Thyroid gland (tissue), 4 donors: ENCODE results near the gene CCR5.

Experiments
- POLR2A ChIP-seq, 2 donors: fragments of 450-650 bp; IDR thresholded peaks; one replicate each; pipeline ENCODE4 v1.6.1; 2017; ENCODE audit warnings: antibody characterized with exemption in 2 of 2, mild to moderate bottlenecking in 2 of 2, moderate library complexity in 1 of 2
- TF ChIP-seq, protein P1 (sequence below), 6 experiments: fragments of 200-600 bp in 3 of 6; fragments of 450-650 bp in 3 of 6; sonication (generic) in 3 of 6; IDR thresholded peaks; one replicate each; pipeline ENCODE4 v1.5.1; 2016 to 2019; ENCODE audit warnings: antibody characterized with exemption in 6 of 6, mild to moderate bottlenecking in 2 of 6, inconsistent platforms in 1 of 6, moderate library complexity in 1 of 6

DNA sequence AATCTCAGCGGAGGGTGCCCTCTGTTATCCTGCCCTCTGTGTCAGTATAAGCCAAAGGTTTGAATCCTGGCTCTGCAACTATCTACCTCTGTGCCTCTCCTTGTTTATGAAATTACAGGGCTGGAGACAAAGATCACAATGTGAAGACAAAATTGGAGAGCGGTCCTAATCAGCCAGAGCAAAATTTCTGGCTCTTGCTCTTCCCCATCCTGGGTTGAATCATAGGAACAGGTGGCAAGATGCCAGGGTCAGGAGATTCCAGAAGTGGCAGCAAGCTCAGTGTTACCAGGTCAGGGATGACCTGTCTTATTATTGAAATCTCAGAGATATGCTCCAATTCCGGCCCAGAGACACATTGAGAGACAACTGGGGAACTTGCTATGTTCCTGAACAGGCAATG lies 19.1 kb upstream of the CCR5 start:
- TF ChIP-seq POLR2A (IDR thresholded peaks at IDR 0.05), result no peak
- TF ChIP-seq, protein P1, sequence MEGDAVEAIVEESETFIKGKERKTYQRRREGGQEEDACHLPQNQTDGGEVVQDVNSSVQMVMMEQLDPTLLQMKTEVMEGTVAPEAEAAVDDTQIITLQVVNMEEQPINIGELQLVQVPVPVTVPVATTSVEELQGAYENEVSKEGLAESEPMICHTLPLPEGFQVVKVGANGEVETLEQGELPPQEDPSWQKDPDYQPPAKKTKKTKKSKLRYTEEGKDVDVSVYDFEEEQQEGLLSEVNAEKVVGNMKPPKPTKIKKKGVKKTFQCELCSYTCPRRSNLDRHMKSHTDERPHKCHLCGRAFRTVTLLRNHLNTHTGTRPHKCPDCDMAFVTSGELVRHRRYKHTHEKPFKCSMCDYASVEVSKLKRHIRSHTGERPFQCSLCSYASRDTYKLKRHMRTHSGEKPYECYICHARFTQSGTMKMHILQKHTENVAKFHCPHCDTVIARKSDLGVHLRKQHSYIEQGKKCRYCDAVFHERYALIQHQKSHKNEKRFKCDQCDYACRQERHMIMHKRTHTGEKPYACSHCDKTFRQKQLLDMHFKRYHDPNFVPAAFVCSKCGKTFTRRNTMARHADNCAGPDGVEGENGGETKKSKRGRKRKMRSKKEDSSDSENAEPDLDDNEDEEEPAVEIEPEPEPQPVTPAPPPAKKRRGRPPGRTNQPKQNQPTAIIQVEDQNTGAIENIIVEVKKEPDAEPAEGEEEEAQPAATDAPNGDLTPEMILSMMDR (IDR thresholded peaks at IDR 0.05), result no peak
